Mesendoderm (in vitro differentiated cells): ENCODE results near the gene SLC8B1.
"Not testable (repeated sequence)": the region's sequence is repeated elsewhere in the genome, so short reads cannot be mapped to it uniquely, and the experiment has no call there.

Experiments
- DNase-seq: peaks from one replicate; pipeline ENCODE4 v3.0.0; 2013
- H2AK5ac ChIP-seq: 2 replicates; pipeline ENCODE4 v1.6.1; 2013; ENCODE audit warnings: low read length, inconsistent platforms
- H2BK120ac ChIP-seq: 2 replicates; pipeline ENCODE4 v1.6.1; 2013; ENCODE audit warnings: low read depth, mild to moderate bottlenecking, low read length, moderate library complexity, mixed read lengths
- H2BK15ac ChIP-seq: replicated peaks from 2 replicates; pipeline ENCODE4 v1.6.1; 2013; ENCODE audit warnings: low read depth, mild to moderate bottlenecking, moderate library complexity
- H2BK5ac ChIP-seq: 2 replicates; pipeline ENCODE4 v1.6.1; 2013; ENCODE audit warnings: low read length, inconsistent platforms
- H3K18ac ChIP-seq: 2 replicates; pipeline ENCODE4 v1.6.1; 2013; ENCODE audit warnings: mild to moderate bottlenecking, low read length, mixed read lengths
- H3K23ac ChIP-seq: one replicate; pipeline ENCODE4 v1.6.1; 2013; ENCODE audit warnings: low read length
- H3K27ac ChIP-seq: 2 replicates; pipeline ENCODE4 v1.5.1; 2013; ENCODE audit warnings: low read depth, mild to moderate bottlenecking, inconsistent platforms, low read length, moderate library complexity
- H3K27me3 ChIP-seq: 2 replicates; pipeline ENCODE4 v1.6.1; 2013; ENCODE audit warnings: low read length, control low read depth, mild to moderate bottlenecking, inconsistent platforms; ENCODE audit not compliant: insufficient read depth, poor library complexity
- H3K36me3 ChIP-seq: 2 replicates; pipeline ENCODE4 v1.6.1; 2013; ENCODE audit warnings: low read length, inconsistent platforms; ENCODE audit not compliant: control insufficient read depth, insufficient read depth
- H3K4ac ChIP-seq: one replicate; pipeline ENCODE4 v1.6.1; 2013; ENCODE audit warnings: low read depth, mild to moderate bottlenecking, low read length, moderate library complexity
- H3K4me1 ChIP-seq: 2 replicates; pipeline ENCODE4 v1.6.1; 2013; ENCODE audit warnings: low read depth, low read length, inconsistent platforms; ENCODE audit not compliant: control insufficient read depth
- H3K4me2 ChIP-seq: 2 replicates; pipeline ENCODE4 v1.6.1; 2013; ENCODE audit warnings: low read length
- H3K4me3 ChIP-seq: 2 replicates; pipeline ENCODE4 v1.5.1; 2013; ENCODE audit warnings: mild to moderate bottlenecking, low read length
- H3K56ac ChIP-seq: one replicate; pipeline ENCODE4 v1.6.1; 2013; ENCODE audit warnings: low read length
- H3K79me1 ChIP-seq: 2 replicates; pipeline ENCODE4 v1.6.1; 2013; ENCODE audit warnings: low read length, inconsistent platforms
- H3K79me2 ChIP-seq: 2 replicates; pipeline ENCODE4 v1.6.1; 2013; ENCODE audit warnings: mild to moderate bottlenecking, low read length; ENCODE audit not compliant: control insufficient read depth, insufficient read depth
- H3K9ac ChIP-seq: 2 replicates; pipeline ENCODE4 v1.6.1; 2013; ENCODE audit warnings: low read length, inconsistent platforms
- H4K5ac ChIP-seq: one replicate; pipeline ENCODE4 v1.6.1; 2013; ENCODE audit warnings: low read length
- H4K8ac ChIP-seq: one replicate; pipeline ENCODE4 v1.6.1; 2013; ENCODE audit warnings: low read depth, mild to moderate bottlenecking, control low read depth, low read length, moderate library complexity
- WGBS: extraction: QIAGEN DNeasy Blood & Tissue Kit; methylation state at CpG from one replicate; pipeline ENCODE4 v1.1.7; 2013; ENCODE audit warnings: low lambda C conversion rate, missing lambda C conversion rate; ENCODE audit not compliant: insufficient coverage; ENCODE audit errors: extremely low coverage; 5-methylcytosine and 5-hydroxymethylcytosine counted together

The SLC8B1 gene

DNA sequence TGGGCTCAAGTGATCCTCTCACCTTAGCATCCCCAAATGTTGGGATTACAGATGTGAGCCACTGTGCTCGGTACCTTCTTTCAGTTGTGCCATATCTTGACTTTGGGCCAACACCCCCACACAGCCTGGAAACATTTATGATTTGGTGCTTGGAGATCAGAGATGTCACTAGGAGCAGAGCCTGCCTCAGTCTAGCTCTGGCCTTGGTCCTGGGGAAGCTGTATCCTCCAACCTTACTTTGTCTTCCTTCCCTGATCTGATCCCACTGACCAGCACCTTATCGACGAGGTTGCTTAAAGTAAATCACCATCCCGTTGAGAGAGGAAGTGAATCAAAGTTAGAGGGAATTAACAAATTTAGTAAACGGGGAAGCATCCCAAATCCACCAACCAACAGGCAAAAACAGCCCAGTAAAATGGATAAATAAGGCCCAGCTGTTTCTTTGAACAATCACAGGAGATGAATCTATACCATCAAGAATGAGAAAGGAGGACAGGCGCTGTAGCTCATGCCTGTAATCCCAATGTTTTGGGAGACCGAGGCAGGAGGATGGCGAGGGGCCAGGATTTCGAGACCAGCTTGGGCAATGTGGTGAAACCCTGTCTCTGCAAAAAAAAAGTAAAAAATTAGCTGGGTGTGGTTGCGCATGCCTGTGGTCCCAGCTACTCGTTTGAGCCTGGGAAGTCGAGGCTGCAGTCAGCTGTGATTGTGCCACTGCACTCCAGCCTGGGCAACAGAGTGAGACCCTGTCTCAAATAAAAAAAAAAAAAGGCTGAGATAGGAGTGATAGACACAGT, 26.9 kb upstream of the SLC8B1 start:
- H3K79me1 ChIP-seq, result peaks cover 13% of the 10 kb centered on the region
- no peak overlapping the region for H3K4me3 ChIP-seq
- H3K36me3 ChIP-seq, result no peaks in the 10 kb centered on the region
- H4K5ac ChIP-seq, result no peak overlapping the region
- DNase-seq, result no peak
- no peak overlapping the region for H3K18ac ChIP-seq
- no peak overlapping the region for H3K4ac ChIP-seq
- H2BK120ac ChIP-seq, result no peak overlapping the region
- H2AK5ac ChIP-seq, result no peak overlapping the region
- H2BK15ac ChIP-seq, result no peak overlapping the region
- H3K4me1 ChIP-seq, result peaks cover 5% of the 10 kb centered on the region
- no peak overlapping the region for H4K8ac ChIP-seq
- no peak overlapping the region for H3K4me2 ChIP-seq
- no peak overlapping the region for H3K9ac ChIP-seq
- peaks cover 2% of the 10 kb centered on the region for H3K79me2 ChIP-seq
- no peak overlapping the region for H2BK5ac ChIP-seq
- H3K23ac ChIP-seq, result no peak overlapping the region
- no peak overlapping the region for H3K56ac ChIP-seq
- H3K27me3 ChIP-seq, result no peaks in the 10 kb centered on the region
- no peak overlapping the region for H3K27ac ChIP-seq
- no CpG with 5 or more reads among the region's 12 CpGs for WGBS

- DNase-seq, result peak; percentile 16
- H3K4ac ChIP-seq, result no peak overlapping the region
- no peaks in the 10 kb centered on the region for H3K36me3 ChIP-seq
- H3K79me1 ChIP-seq, result peaks cover 13% of the 10 kb centered on the region
- no CpG with 5 or more reads among the region's 9 CpGs for WGBS
- no peak overlapping the region for H3K27ac ChIP-seq
- H4K5ac ChIP-seq, result no peak overlapping the region
- H3K4me3 ChIP-seq, result no peak overlapping the region
- no peak overlapping the region for H3K4me2 ChIP-seq
- H2BK5ac ChIP-seq, result no peak overlapping the region
- H2BK120ac ChIP-seq, result no peak overlapping the region
- no peaks in the 10 kb centered on the region for H3K27me3 ChIP-seq
- H3K79me2 ChIP-seq, result peaks cover 2% of the 10 kb centered on the region
- no peak overlapping the region for H3K56ac ChIP-seq
- H4K8ac ChIP-seq, result no peak overlapping the region
- H3K9ac ChIP-seq, result no peak overlapping the region
- H2AK5ac ChIP-seq, result no peak overlapping the region
- no peak overlapping the region for H3K23ac ChIP-seq
- no peak overlapping the region for H2BK15ac ChIP-seq
- peaks cover 5% of the 10 kb centered on the region for H3K4me1 ChIP-seq
- H3K18ac ChIP-seq, result no peak overlapping the region
These were observed 25.2 kb upstream of the SLC8B1 start for GRCh38 chr12:113359939-113360748.

GRCh38 chr12:113359133-113359938, 24.4 kb upstream of the SLC8B1 start:
- no peak overlapping the region for H4K8ac ChIP-seq
- H2BK5ac ChIP-seq, result no peak overlapping the region
- no peak overlapping the region for H3K27ac ChIP-seq
- H2AK5ac ChIP-seq, result no peak overlapping the region
- H2BK15ac ChIP-seq, result no peak overlapping the region
- H3K36me3 ChIP-seq, result no peaks in the 10 kb centered on the region
- DNase-seq, result no peak
- no peak overlapping the region for H2BK120ac ChIP-seq
- H3K4ac ChIP-seq, result no peak overlapping the region
- no peak overlapping the region for H4K5ac ChIP-seq
- H3K4me3 ChIP-seq, result peak overlapping the region; percentile 80
- no CpG with 5 or more reads among the region's 11 CpGs for WGBS
- H3K18ac ChIP-seq, result no peak overlapping the region
- no peaks in the 10 kb centered on the region for H3K27me3 ChIP-seq
- peaks cover 2% of the 10 kb centered on the region for H3K79me2 ChIP-seq
- H3K23ac ChIP-seq, result peak overlapping the region; percentile 24
- H3K4me1 ChIP-seq, result peaks cover 5% of the 10 kb centered on the region
- peaks cover 13% of the 10 kb centered on the region for H3K79me1 ChIP-seq
- H3K4me2 ChIP-seq, result peak overlapping the region; percentile 93
- peak overlapping the region; percentile 95 for H3K56ac ChIP-seq
- peak overlapping the region; percentile 87 for H3K9ac ChIP-seq

- Histone ChIP-seq H3K27me3 (no peaks in the 10 kb centered on the region), H2AK5ac (no peak within 1 kb of the TSS), H3K4me3 (peak within 1 kb of the TSS; percentile 80), H2BK5ac (no peak within 1 kb of the TSS), H3K4ac (no peak within 1 kb of the TSS), H3K27ac (no peak within 1 kb of the TSS), H3K4me1 (peaks cover 5% of the 10 kb centered on the region), H4K8ac (no peak within 1 kb of the TSS), H3K9ac (peak within 1 kb of the TSS; percentile 87), H3K79me2 (peaks cover 2% of the 10 kb centered on the region), H2BK120ac (no peak within 1 kb of the TSS), H4K5ac (no peak within 1 kb of the TSS), H3K18ac (peak within 1 kb of the TSS; percentile 51), H2BK15ac (no peak within 1 kb of the TSS), H3K79me1 (peaks cover 13% of the 10 kb centered on the region), H3K36me3 (no peaks in the 10 kb centered on the region), H3K56ac (peak within 1 kb of the TSS; percentile 95), H3K23ac (peak within 1 kb of the TSS; percentile 24), H3K4me2 (peak within 1 kb of the TSS; percentile 93)
- peak; percentile 97 for DNase-seq
- no CpG with 5 or more reads among the region's 67 CpGs for WGBS
These were observed 23.6 kb upstream of the SLC8B1 start, which contains the start of gene PLBD2 for GRCh38 chr12:113358381-113359132. Gene PLBD2 (plus strand): TSS chr12:113358587. CDS start chr12:113358601, 14 bp downstream.

DNA sequence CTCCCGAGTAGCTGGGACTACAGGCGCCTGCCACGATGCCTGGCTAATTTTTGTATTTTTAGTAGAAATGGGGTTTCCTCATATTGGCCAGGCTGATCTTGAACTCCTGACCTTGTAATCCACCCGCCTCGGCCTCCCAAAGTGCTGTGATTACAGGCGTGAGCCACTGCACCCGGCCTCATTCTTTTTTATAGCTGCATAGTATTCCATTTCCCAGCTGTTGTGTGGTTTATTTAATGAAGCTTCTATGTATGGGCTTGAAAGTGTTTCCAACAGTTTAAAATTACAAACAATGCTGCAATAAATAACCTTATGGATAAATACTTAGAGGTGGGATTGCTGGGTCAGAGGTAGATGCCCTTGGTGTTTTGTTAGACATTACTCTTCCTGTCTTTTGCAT, 19.3 kb upstream of the SLC8B1 start:
- not testable (repeated sequence) for H2BK120ac ChIP-seq, H3K23ac ChIP-seq, H3K56ac ChIP-seq, H3K36me3 ChIP-seq, H2AK5ac ChIP-seq, H2BK15ac ChIP-seq, H3K18ac ChIP-seq, H3K27me3 ChIP-seq, H3K27ac ChIP-seq, H3K4ac ChIP-seq, H3K4me1 ChIP-seq, H3K4me2 ChIP-seq, DNase-seq, H3K79me2 ChIP-seq, H3K9ac ChIP-seq, H3K79me1 ChIP-seq, H4K8ac ChIP-seq, H3K4me3 ChIP-seq, H2BK5ac ChIP-seq, H4K5ac ChIP-seq
- no CpG with 5 or more reads among the region's 7 CpGs for WGBS
